Activated naive CD8-positive, alpha-beta T cell treated with anti-CD3 and anti-CD28 coated beads, Interleukin-2, amount 50 U/mL, for 24 hours (primary cell): ENCODE measurements around the gene PMS2.
A peak's percentile ranks its signal among the peaks of the same experiment; 100 is the strongest.
"Not testable (repeated sequence)": the region's sequence is repeated elsewhere in the genome, so short reads cannot be mapped to it uniquely, and the experiment has no call there.

Experiments
- ATAC-seq: fragments of 150-1000 bp; cut with Tn5 transposase; one replicate; pipeline ENCODE4 v1.10.0; 2021
- DNase-seq: peaks from one replicate; pipeline ENCODE4 v3.0.0; 2021
- H3K27ac Mint-ChIP-seq: one replicate; pipeline ENCODE4 v1.8.0; 2021; ENCODE audit warnings: mild to moderate bottlenecking, mixed read lengths
- H3K27me3 Mint-ChIP-seq: one replicate; pipeline ENCODE4 v1.8.0; 2021; ENCODE audit warnings: mixed read lengths
- H3K36me3 Mint-ChIP-seq: one replicate; pipeline ENCODE4 v1.8.0; 2021; ENCODE audit warnings: low read depth, mixed read lengths
- H3K4me1 Mint-ChIP-seq: one replicate; pipeline ENCODE4 v1.8.0; 2021; ENCODE audit warnings: mixed read lengths
- H3K4me3 Mint-ChIP-seq: one replicate; pipeline ENCODE4 v1.8.0; 2021; ENCODE audit warnings: mild to moderate bottlenecking, moderate library complexity, mixed read lengths
- H3K9me3 Mint-ChIP-seq: one replicate; pipeline ENCODE4 v1.8.0; 2021; ENCODE audit warnings: mixed read lengths

The PMS2 gene

GRCh38 chr7:6026011-6026819, 17.4 kb upstream of the PMS2 start:
- peak overlapping the region; percentile 86 for H3K27ac Mint-ChIP-seq
- DNase-seq (peak; percentile 61), ATAC-seq (peak; percentile 92)
- H3K4me1 Mint-ChIP-seq: peaks cover 22% of the 10 kb centered on the region
- H3K36me3 Mint-ChIP-seq: peaks cover 56% of the 10 kb centered on the region
- H3K27me3 Mint-ChIP-seq: no peaks in the 10 kb centered on the region
- H3K4me3 Mint-ChIP-seq: peak overlapping the region; percentile 64
- H3K9me3 Mint-ChIP-seq: no peaks in the 10 kb centered on the region

- no peak overlapping the region for H3K4me3 Mint-ChIP-seq
- H3K27ac Mint-ChIP-seq: peak overlapping the region; percentile 8
- DNase-seq: no peak
- peaks cover 63% of the 10 kb centered on the region for H3K36me3 Mint-ChIP-seq
- H3K4me1 Mint-ChIP-seq: peaks cover 22% of the 10 kb centered on the region
- ATAC-seq: no peak
- H3K9me3 Mint-ChIP-seq: no peaks in the 10 kb centered on the region
- no peaks in the 10 kb centered on the region for H3K27me3 Mint-ChIP-seq
Measured at GRCh38 chr7:6023974-6024435, 15.2 kb upstream of the PMS2 start.

GRCh38 chr7:6022707-6023106, 13.9 kb upstream of the PMS2 start:
- ATAC-seq (no peak), DNase-seq (no peak)
- H3K36me3 Mint-ChIP-seq: peaks cover 55% of the 10 kb centered on the region
- H3K4me3 Mint-ChIP-seq: no peak overlapping the region
- no peaks in the 10 kb centered on the region for H3K9me3 Mint-ChIP-seq
- H3K4me1 Mint-ChIP-seq: peaks cover 19% of the 10 kb centered on the region
- H3K27ac Mint-ChIP-seq: no peak overlapping the region
- no peaks in the 10 kb centered on the region for H3K27me3 Mint-ChIP-seq

GRCh38 chr7:6020371-6021286, 11.8 kb upstream of the PMS2 start:
- H3K27me3 Mint-ChIP-seq: no peaks in the 10 kb centered on the region
- no peak overlapping the region for H3K4me3 Mint-ChIP-seq
- H3K27ac Mint-ChIP-seq: no peak overlapping the region
- ATAC-seq (no peak), DNase-seq (no peak)
- H3K36me3 Mint-ChIP-seq: peaks cover 57% of the 10 kb centered on the region
- H3K9me3 Mint-ChIP-seq: no peaks in the 10 kb centered on the region
- peaks cover under 1% of the 10 kb centered on the region for H3K4me1 Mint-ChIP-seq

- Mint-ChIP-seq H3K4me3 (no peak overlapping the region), H3K4me1 (peaks cover 17% of the 10 kb centered on the region), H3K27me3 (no peaks in the 10 kb centered on the region), H3K9me3 (no peaks in the 10 kb centered on the region), H3K36me3 (peaks cover 54% of the 10 kb centered on the region), H3K27ac (peak overlapping the region; percentile 80)
- ATAC-seq (no peak), DNase-seq (no peak)
Measured at GRCh38 chr7:6016653-6016966, 7.8 kb upstream of the PMS2 start.

- no peak for ATAC-seq
- Mint-ChIP-seq H3K27me3 (no peaks in the 10 kb centered on the region), H3K36me3 (peaks cover 55% of the 10 kb centered on the region)
Measured at GRCh38 chr7:6015917-6016652, 7.2 kb upstream of the PMS2 start.

GRCh38 chr7:6012355-6013104, 3.7 kb upstream of the PMS2 start:
- Mint-ChIP-seq H3K27me3 (no peaks in the 10 kb centered on the region), H3K4me1 (peaks cover 39% of the 10 kb centered on the region), H3K36me3 (peaks cover 51% of the 10 kb centered on the region), H3K9me3 (no peaks in the 10 kb centered on the region), H3K4me3 (no peak overlapping the region), H3K27ac (peak overlapping the region; percentile 43)
- ATAC-seq (no peak), DNase-seq (no peak)

More at GRCh38 chr7:6015917-6016652, 7.2 kb upstream of the PMS2 start:
- H3K9me3 Mint-ChIP-seq: no peaks in the 10 kb centered on the region
- peaks cover 22% of the 10 kb centered on the region for H3K4me1 Mint-ChIP-seq
- H3K4me3 Mint-ChIP-seq: no peak overlapping the region
- H3K27ac Mint-ChIP-seq: peak overlapping the region; percentile 80
- DNase-seq: no peak

GRCh38 chr7:6011541-6011940, 2.7 kb upstream of the PMS2 start:
- no peak for DNase-seq
- Mint-ChIP-seq H3K27me3 (no peaks in the 10 kb centered on the region), H3K4me3 (peak overlapping the region; percentile 87)

GRCh38 chr7:6010370-6010769, 1.5 kb upstream of the PMS2 start:
- ATAC-seq, H3K27me3 Mint-ChIP-seq, H3K9me3 Mint-ChIP-seq, DNase-seq: not testable (repeated sequence)
- H3K27ac Mint-ChIP-seq: peak overlapping the region; percentile 94
- H3K4me1 Mint-ChIP-seq: peaks cover 47% of the 10 kb centered on the region
- peak overlapping the region; percentile 87 for H3K4me3 Mint-ChIP-seq
- H3K36me3 Mint-ChIP-seq: peaks cover 38% of the 10 kb centered on the region

More at GRCh38 chr7:6011541-6011940, 2.7 kb upstream of the PMS2 start:
- Mint-ChIP-seq H3K27ac (peak overlapping the region; percentile 8), H3K9me3 (no peaks in the 10 kb centered on the region), H3K4me1 (peaks cover 47% of the 10 kb centered on the region), H3K36me3 (peaks cover 47% of the 10 kb centered on the region)
- ATAC-seq: no peak

- not testable (repeated sequence) for H3K27me3 Mint-ChIP-seq, H3K9me3 Mint-ChIP-seq, ATAC-seq, DNase-seq
- H3K4me3 Mint-ChIP-seq: peak overlapping the region; percentile 87
- H3K27ac Mint-ChIP-seq: peak overlapping the region; percentile 94
- H3K4me1 Mint-ChIP-seq: peaks cover 41% of the 10 kb centered on the region
- peaks cover 31% of the 10 kb centered on the region for H3K36me3 Mint-ChIP-seq
Measured at GRCh38 chr7:6007835-6008590, 836 bp downstream of the PMS2 start.

GRCh38 chr7:6007386-6007785, 1.5 kb downstream of the PMS2 start:
- Mint-ChIP-seq H3K27me3 (no peaks in the 10 kb centered on the region), H3K27ac (peak overlapping the region; percentile 74), H3K9me3 (no peaks in the 10 kb centered on the region), H3K36me3 (peaks cover 28% of the 10 kb centered on the region), H3K4me1 (peaks cover 36% of the 10 kb centered on the region), H3K4me3 (peak overlapping the region; percentile 87)
- ATAC-seq: no peak
- no peak for DNase-seq

GRCh38 chr7:5997210-5997808, 11.5 kb downstream of the PMS2 start:
- H3K9me3 Mint-ChIP-seq: no peaks in the 10 kb centered on the region
- H3K36me3 Mint-ChIP-seq: peaks cover 34% of the 10 kb centered on the region
- H3K27ac Mint-ChIP-seq: no peak overlapping the region
- ATAC-seq (no peak), DNase-seq (no peak)
- H3K4me1 Mint-ChIP-seq: no peaks in the 10 kb centered on the region
- H3K4me3 Mint-ChIP-seq: no peak overlapping the region
- no peaks in the 10 kb centered on the region for H3K27me3 Mint-ChIP-seq

- H3K4me1 Mint-ChIP-seq, DNase-seq, H3K9me3 Mint-ChIP-seq, ATAC-seq, H3K27ac Mint-ChIP-seq, H3K27me3 Mint-ChIP-seq, H3K4me3 Mint-ChIP-seq: not testable (repeated sequence)
- H3K36me3 Mint-ChIP-seq: peaks cover 25% of the 10 kb centered on the region
Measured at GRCh38 chr7:5987061-5987460, 21.8 kb downstream of the PMS2 start.
